Spleen (tissue), 11 donors: Measurements from ENCODE around the gene SPRED3. TPM values are rescaled to one million over a fixed set of nuclear protein-coding genes. Genes with fewer than 3 reads are reported as not detected.

Source experiments
- DNase-seq: peaks from one replicate; pipeline ENCODE4 v3.0.0-alpha.2; 2020
- H3K27ac ChIP-seq, 8 donors: fragments of 200-600 bp; sonication (generic) in 7 of 8; 1 replicate in 4 of 8; 2 replicates in 4 of 8; pipeline versions ENCODE4 v1.5.0 to v1.8.0; 2016 to 2021; ENCODE audit warnings: inconsistent platforms in 4 of 8, mild to moderate bottlenecking in 4 of 8, moderate library complexity in 1 of 8
- H3K27me3 ChIP-seq, 7 donors: fragments of 200-600 bp; sonication (generic) in 6 of 7; replicated peaks in 1 of 7; 1 replicate in 4 of 7; 2 replicates in 3 of 7; pipeline versions ENCODE4 v1.5.0 to v1.8.0; 2016 to 2021; ENCODE audit warnings: inconsistent platforms in 3 of 7, mild to moderate bottlenecking in 1 of 7
- H3K36me3 ChIP-seq, 6 donors: fragments of 200-600 bp; sonication (generic) in 5 of 6; 1 replicate in 4 of 6; 2 replicates in 2 of 6; pipeline versions ENCODE4 v1.5.0 to v1.8.0; 2016 to 2021; ENCODE audit warnings: inconsistent platforms in 2 of 6
- H3K4me1 ChIP-seq, 6 donors: fragments of 200-600 bp; sonication (generic) in 5 of 6; 1 replicate in 3 of 6; 2 replicates in 3 of 6; pipeline versions ENCODE4 v1.5.0 to v1.8.0; 2016 to 2021; ENCODE audit warnings: inconsistent platforms in 3 of 6
- H3K4me3 ChIP-seq, 8 donors: fragments of 200-600 bp; sonication (generic) in 7 of 8; 1 replicate in 4 of 8; 2 replicates in 4 of 8; pipeline versions ENCODE4 v1.5.0 to v1.8.0; 2016 to 2021; ENCODE audit warnings: inconsistent platforms in 4 of 8, mild to moderate bottlenecking in 4 of 8, moderate library complexity in 2 of 8
- H3K9me3 ChIP-seq, 8 donors: fragments of 200-600 bp; sonication (generic) in 7 of 8; 1 replicate in 4 of 8; 2 replicates in 4 of 8; pipeline versions ENCODE4 v1.5.0 to v1.8.0; 2016 to 2021; ENCODE audit warnings: inconsistent platforms in 4 of 8
- CTCF ChIP-seq, 11 experiments: fragments of 200-600 bp in 7 of 11; fragments of 450-650 bp in 4 of 11; sonication (generic) in 4 of 11; IDR thresholded peaks in 8 of 11; conservative IDR thresholded peaks in 3 of 11; 1 replicate in 7 of 11; 2 replicates in 4 of 11; pipeline versions ENCODE4 v1.4.0 to v1.8.0; 2016 to 2021; ENCODE audit warnings: antibody characterized with exemption in 11 of 11, inconsistent platforms in 4 of 11, mild to moderate bottlenecking in 1 of 11
- POLR2A ChIP-seq, 3 donors: fragments of 450-650 bp; IDR thresholded peaks; one replicate each; pipeline ENCODE4 v1.5.1; 2017; ENCODE audit warnings: antibody characterized with exemption in 3 of 3, mild to moderate bottlenecking in 1 of 3
- POLR2AphosphoS5 ChIP-seq, 3 donors: sonication (generic); formaldehyde crosslinking; IDR thresholded peaks; one replicate each; pipeline ENCODE4 v1.5.1; 2017; ENCODE audit warnings: antibody characterized with exemption in 3 of 3
- WGBS, 5 donors: extraction: QIAGEN DNeasy Blood & Tissue Kit in 3 of 5; methylation state at CpG; one replicate each; pipeline versions ENCODE4 v1.1.5 to v1.1.7; 2013 to 2018; 5-methylcytosine and 5-hydroxymethylcytosine counted together
- intact Hi-C: fragments of 100-400 bp; cut with DNase I; formaldehyde crosslinking; loops from one replicate; pipeline ENCODE4 v1.15.0; 2023; ENCODE audit warnings: low total_unique reads
- polyA plus RNA-seq, 3 donors: library from polyadenylated mRNA; stranded (reverse); fragments of 200-250 nt; gene quantifications; one replicate each; pipeline ENCODE4 v1.2.1, GENCODE V29; 2013
- total RNA-seq, 7 donors: library from RNA; depleted of rRNA in 3 of 7; stranded (reverse); fragments of >200 nt in 3 of 7; fragmentation: NEBNext Ultra II Directional in 4 of 7; extraction: Animal tissue kit (Norgen Biotek cat#: 25700) in 4 of 7; gene quantifications; one replicate each; pipeline versions ENCODE4 v1.1.0 to v1.2.1, GENCODE V29; 2016 to 2021
- donor health status: healthy with polysubstance abuse.
- donor health status: DM: no; HTN: no; CAD: no; lungs with moderate emphysema.
- donor health status: DM: no; HTN: no; CAD: no.
- donor health status: Bipolar disorder and iron deficiency.
- donor health status: healthy.
- donor health status: DM: no; HTN: no; CAD: no.
- donor health status: DM: yes; HTN: yes; CAD: no.

The SPRED3 gene
- total and polyA plus RNA-seq, 10 donors: 0.03 to 1.2 (median 0.45) TPM; not detected in 1

- DNase-seq: no peak
- Histone ChIP-seq H3K4me1 (peaks cover 7 to 80% (median 22%) of the 10 kb centered on the region in 6 donors), H3K27ac (no peak overlapping the region), H3K9me3 (no peaks in the 10 kb centered on the region), H3K36me3 (peaks cover 0 to 48% (median 0%) of the 10 kb centered on the region in 6 donors), H3K4me3 (no peak overlapping the region), H3K27me3 (peaks cover 0 to 5% (median 0%) of the 10 kb centered on the region in 7 donors)
- 85 to 95% (median 90%) methylated on average over 5 to 9 of the region's 9 CpGs for WGBS, 5 donors
- intact Hi-C loops: no loop called here
- no peak for TF ChIP-seq POLR2AphosphoS5 (IDR thresholded peaks at IDR 0.05)
- no peak for TF ChIP-seq CTCF (IDR thresholded peaks at IDR 0.05 in 8 of 11, conservative IDR thresholded peaks at IDR 0.05 in 3 of 11)
These were observed 32.4 kb downstream of the SPRED3 start for GRCh38 chr19:38420935-38421334.

- WGBS, 5 donors: 69 to 83% (median 76%) methylated on average over 14 of the region's 14 CpGs
- TF ChIP-seq POLR2A (IDR thresholded peaks at IDR 0.05): no peak
- TF ChIP-seq CTCF (IDR thresholded peaks at IDR 0.05 in 8 of 11, conservative IDR thresholded peaks at IDR 0.05 in 3 of 11): no peak
- TF ChIP-seq POLR2AphosphoS5 (IDR thresholded peaks at IDR 0.05): no peak
- no peak overlapping the region for H3K27ac ChIP-seq
- intact Hi-C loops: no loop called here
- H3K4me3 ChIP-seq: no peak overlapping the region
- peaks cover 0 to 5% (median 0%) of the 10 kb centered on the region in 7 donors for H3K27me3 ChIP-seq
- peaks cover 0 to 39% (median 0%) of the 10 kb centered on the region in 6 donors for H3K36me3 ChIP-seq
- DNase-seq: no peak
- H3K4me1 ChIP-seq: peaks cover 7 to 85% (median 29%) of the 10 kb centered on the region in 6 donors
- no peaks in the 10 kb centered on the region for H3K9me3 ChIP-seq
These were observed 33.4 kb downstream of the SPRED3 start for GRCh38 chr19:38421856-38422255.

GRCh38 chr19:38422438-38422837 is 33.9 kb downstream of the SPRED3 start:
- H3K27me3 ChIP-seq: peaks cover 0 to 5% (median 0%) of the 10 kb centered on the region in 7 donors
- no peak overlapping the region for H3K27ac ChIP-seq
- DNase-seq: no peak
- intact Hi-C loops: no loop called here
- 83 to 93% (median 92%) methylated on average over 2 to 7 of the region's 7 CpGs for WGBS, 5 donors
- no peaks in the 10 kb centered on the region for H3K9me3 ChIP-seq
- H3K4me3 ChIP-seq: no peak overlapping the region
- H3K4me1 ChIP-seq: peaks cover 6 to 79% (median 25%) of the 10 kb centered on the region in 6 donors
- peaks cover 0 to 36% (median 0%) of the 10 kb centered on the region in 6 donors for H3K36me3 ChIP-seq
- TF ChIP-seq POLR2A (IDR thresholded peaks at IDR 0.05) (no peak), CTCF (IDR thresholded peaks at IDR 0.05 in 8 of 11, conservative IDR thresholded peaks at IDR 0.05 in 3 of 11) (no peak), POLR2AphosphoS5 (IDR thresholded peaks at IDR 0.05) (no peak)

- no peak for TF ChIP-seq CTCF (IDR thresholded peaks at IDR 0.05 in 8 of 11, conservative IDR thresholded peaks at IDR 0.05 in 3 of 11)
- TF ChIP-seq POLR2AphosphoS5 (IDR thresholded peaks at IDR 0.05): no peak
- TF ChIP-seq POLR2A (IDR thresholded peaks at IDR 0.05): no peak
- no peak overlapping the region for H3K27ac ChIP-seq
- intact Hi-C loops: no loop called here
- DNase-seq: no peak
- peak overlapping the region in 1 of 8 donors; percentile 43 for H3K4me3 ChIP-seq
- H3K36me3 ChIP-seq: peaks cover 0 to 32% (median 0%) of the 10 kb centered on the region in 6 donors
- H3K27me3 ChIP-seq: peaks cover 0 to 5% (median 0%) of the 10 kb centered on the region in 7 donors
- peaks cover 0 to 60% (median 12%) of the 10 kb centered on the region in 6 donors for H3K4me1 ChIP-seq
- WGBS, 5 donors: 80 to 98% (median 90%) methylated on average over 2 to 5 of the region's 5 CpGs
- H3K9me3 ChIP-seq: no peaks in the 10 kb centered on the region
These were observed 35.8 kb downstream of the SPRED3 start for GRCh38 chr19:38424272-38424671.
